Muscle layer of colon (tissue), 2 donors: Measurements from ENCODE around the gene GRIFIN.

Source experiments
- H3K27ac ChIP-seq: one replicate; pipeline ENCODE4 v1.7.0; 2013; ENCODE audit warnings: low read depth, mild to moderate bottlenecking, low read length, moderate library complexity
- H3K27me3 ChIP-seq, 2 donors: one replicate each; pipeline ENCODE4 v1.7.0; 2013; ENCODE audit warnings: low read length in 2 of 2, mild to moderate bottlenecking in 2 of 2; ENCODE audit not compliant: insufficient read depth in 2 of 2, control insufficient read depth in 1 of 2
- H3K36me3 ChIP-seq: one replicate; pipeline ENCODE4 v1.7.0; 2013; ENCODE audit warnings: mild to moderate bottlenecking, low read length; ENCODE audit not compliant: insufficient read depth
- H3K4me1 ChIP-seq: one replicate; pipeline ENCODE4 v1.7.0; 2013; ENCODE audit warnings: mild to moderate bottlenecking, low read length; ENCODE audit not compliant: insufficient read depth
- H3K4me3 ChIP-seq, 2 donors: one replicate each; pipeline ENCODE4 v1.7.0; 2013; ENCODE audit warnings: low read length in 2 of 2, low read depth in 1 of 2, mild to moderate bottlenecking in 1 of 2, moderate library complexity in 1 of 2
- H3K9ac ChIP-seq: one replicate; pipeline ENCODE4 v1.7.0; 2013; ENCODE audit warnings: low read length
- H3K9me3 ChIP-seq: one replicate; pipeline ENCODE4 v1.7.0; 2013; ENCODE audit warnings: mild to moderate bottlenecking, low read length
- donor health status: abdominal sarcoma.
- donor health status: Adenocarcinoma of cecum.

The GRIFIN gene, protein sequence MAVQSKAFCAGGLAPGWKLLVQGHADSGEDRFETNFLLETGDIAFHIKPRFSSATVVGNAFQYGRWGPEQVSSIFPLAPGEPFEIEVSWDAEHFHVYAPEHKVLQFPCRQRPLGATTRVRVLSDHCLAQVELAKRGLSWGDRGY

DNA sequence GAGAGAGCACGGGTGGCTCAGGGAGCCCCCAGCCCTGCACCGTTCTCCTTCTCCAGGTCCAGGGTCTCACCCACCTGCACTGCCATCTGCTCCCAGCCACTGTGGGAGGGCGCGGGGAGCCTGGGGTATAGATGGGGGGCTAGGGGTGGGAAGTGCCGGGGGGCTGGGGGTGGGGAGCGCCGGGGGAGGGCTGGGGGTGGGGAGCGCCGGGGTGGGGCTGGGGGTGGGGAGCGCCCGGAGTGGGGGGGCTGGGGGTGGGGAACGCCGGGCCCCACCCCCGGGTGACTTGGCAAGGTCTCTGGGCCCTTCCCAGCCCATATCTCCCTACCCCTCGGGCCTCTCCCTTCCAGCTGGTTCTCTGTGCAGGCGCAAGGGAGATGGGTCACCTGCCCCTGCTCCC lies at the start of gene GRIFIN:
Gene GRIFIN (minus strand): TSS at position 101 of the 400 bp plus-strand sequence. CDS start 15 bp downstream, at position 86.
- Histone ChIP-seq H3K36me3 (no peaks in the 10 kb centered on the region), H3K4me1 (peaks cover 8% of the 10 kb centered on the region), H3K9me3 (no peaks in the 10 kb centered on the region), H3K27me3 (peaks cover 0 to 39% of the 10 kb centered on the region in 2 donors), H3K4me3 (no peak within 1 kb of the TSS), H3K9ac (no peak within 1 kb of the TSS), H3K27ac (no peak within 1 kb of the TSS)

DNA sequence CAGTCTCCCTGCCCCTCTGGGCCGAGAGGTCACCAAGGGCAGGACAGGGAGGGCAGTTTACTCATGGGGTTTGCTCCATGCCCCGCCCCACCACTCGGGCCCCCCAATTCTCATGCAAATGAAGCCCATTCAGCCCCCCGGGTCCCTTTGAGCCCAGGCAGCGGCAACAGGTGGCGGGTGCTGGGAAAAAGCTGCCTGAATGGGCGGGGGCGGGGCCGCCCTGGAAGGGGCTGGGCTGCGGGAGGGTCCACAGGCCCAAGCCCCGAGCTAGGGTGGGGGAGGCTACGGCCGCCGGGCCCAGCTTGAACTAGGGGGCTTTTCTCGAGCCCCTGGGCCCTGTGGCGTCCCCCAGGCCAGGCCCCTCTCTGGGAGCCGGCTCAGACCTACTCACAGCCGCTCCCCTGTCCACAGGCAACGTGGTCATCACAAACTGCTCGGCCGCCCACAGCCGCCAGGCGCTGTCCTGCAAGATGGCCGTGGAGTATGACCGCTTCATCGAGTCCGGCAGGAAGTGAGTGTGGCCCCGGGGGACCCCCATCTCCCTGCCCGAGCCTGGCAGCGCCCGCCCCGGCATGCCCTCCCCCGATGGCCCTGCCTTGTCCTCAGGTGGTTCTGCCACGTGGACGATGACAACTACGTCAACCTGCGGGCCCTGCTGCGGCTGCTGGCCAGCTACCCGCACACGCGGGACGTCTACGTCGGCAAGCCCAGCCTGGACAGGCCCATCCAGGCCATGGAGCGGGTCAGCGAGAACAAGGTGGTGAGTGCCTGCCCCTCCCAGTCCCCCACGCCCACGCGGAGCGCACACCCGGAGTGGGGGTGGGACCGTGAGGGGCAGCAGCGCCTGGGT lies 48.8 kb upstream of the GRIFIN start:
- Histone ChIP-seq H3K9me3 (no peaks in the 10 kb centered on the region), H3K4me3 (no peak overlapping the region), H3K4me1 (peaks cover 11% of the 10 kb centered on the region), H3K36me3 (no peaks in the 10 kb centered on the region), H3K27me3 (peaks cover 18 to 72% of the 10 kb centered on the region in 2 donors), H3K27ac (no peak overlapping the region), H3K9ac (no peak overlapping the region)

DNA sequence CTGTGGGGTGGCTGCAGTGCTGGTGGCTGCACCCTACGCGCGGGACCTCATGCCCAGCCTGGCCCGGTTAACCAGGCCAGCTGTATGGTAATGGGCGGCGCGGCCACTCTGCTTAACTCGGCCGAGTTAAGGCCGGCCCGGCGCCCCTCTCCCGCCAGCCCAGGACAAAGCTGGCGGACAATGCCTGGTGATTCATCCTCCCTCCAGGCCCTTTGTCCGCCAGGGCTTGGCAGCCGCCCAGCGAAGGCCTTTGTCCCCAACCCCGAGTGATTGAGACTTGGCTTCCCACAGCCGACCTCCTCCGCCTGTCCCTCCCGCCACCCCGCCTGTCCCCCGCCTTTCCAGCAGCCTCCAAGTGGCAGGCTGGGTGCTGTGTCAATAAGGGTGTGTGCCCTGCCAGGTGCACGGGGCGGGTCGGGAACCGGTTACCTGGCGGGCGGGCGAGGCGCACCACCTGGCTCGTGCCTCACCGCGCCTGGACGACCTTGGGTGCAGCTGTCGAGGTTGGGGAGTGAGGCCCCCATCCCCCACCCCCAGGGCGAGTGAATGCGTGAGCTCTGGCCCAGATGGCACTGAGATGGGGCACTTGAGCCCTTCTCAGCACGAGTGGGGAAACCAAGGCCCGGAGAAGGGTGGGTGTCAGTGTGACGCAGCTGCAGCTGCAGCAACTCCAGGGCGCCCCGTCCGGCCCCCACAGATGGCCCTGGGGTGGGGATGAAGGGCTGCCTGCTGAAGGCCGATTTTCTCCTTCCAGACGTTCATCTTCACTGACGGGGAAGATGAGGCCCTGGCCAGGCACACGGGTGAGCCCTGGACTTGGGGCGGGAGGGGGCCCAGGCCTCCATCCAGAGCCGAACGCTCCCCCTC lies 48.0 kb upstream of the GRIFIN start:
- H3K4me3 ChIP-seq = no peak overlapping the region
- H3K36me3 ChIP-seq = no peaks in the 10 kb centered on the region
- H3K9me3 ChIP-seq = no peaks in the 10 kb centered on the region
- peaks cover 11% of the 10 kb centered on the region for H3K4me1 ChIP-seq
- H3K9ac ChIP-seq = no peak overlapping the region
- peaks cover 18 to 65% of the 10 kb centered on the region in 2 donors for H3K27me3 ChIP-seq
- H3K27ac ChIP-seq = no peak overlapping the region

DNA sequence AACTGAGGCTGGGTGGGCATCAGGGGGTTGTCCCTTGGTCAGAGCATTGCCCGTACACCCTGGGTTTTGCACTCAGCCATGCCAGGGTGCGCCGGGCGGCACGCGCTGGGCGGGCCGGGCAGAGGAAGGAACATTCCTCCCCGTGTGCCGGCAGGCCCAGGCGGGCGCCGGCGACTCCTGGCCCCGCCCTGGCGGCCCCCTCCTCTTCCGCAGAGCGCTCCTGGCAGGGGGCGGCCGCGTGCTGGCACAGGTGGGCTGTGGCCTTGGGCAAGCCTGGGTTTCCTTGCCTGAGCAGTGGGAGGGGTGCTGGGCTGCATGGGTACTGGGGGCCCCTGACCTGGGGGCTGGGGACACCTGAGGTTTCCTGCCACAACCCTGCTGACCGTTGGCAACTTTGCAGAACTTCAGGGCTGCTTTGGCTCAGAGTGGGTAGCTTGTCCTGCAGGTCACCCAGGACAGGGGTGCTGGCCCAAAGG lies 47.3 kb upstream of the GRIFIN start:
- no peak overlapping the region for H3K9ac ChIP-seq
- no peaks in the 10 kb centered on the region for H3K36me3 ChIP-seq
- no peak overlapping the region for H3K27ac ChIP-seq
- H3K4me1 ChIP-seq = peaks cover 9% of the 10 kb centered on the region
- peaks cover 18 to 66% of the 10 kb centered on the region in 2 donors for H3K27me3 ChIP-seq
- H3K9me3 ChIP-seq = no peaks in the 10 kb centered on the region
- peak overlapping the region in 1 of 2 donors; percentile 41 for H3K4me3 ChIP-seq

DNA sequence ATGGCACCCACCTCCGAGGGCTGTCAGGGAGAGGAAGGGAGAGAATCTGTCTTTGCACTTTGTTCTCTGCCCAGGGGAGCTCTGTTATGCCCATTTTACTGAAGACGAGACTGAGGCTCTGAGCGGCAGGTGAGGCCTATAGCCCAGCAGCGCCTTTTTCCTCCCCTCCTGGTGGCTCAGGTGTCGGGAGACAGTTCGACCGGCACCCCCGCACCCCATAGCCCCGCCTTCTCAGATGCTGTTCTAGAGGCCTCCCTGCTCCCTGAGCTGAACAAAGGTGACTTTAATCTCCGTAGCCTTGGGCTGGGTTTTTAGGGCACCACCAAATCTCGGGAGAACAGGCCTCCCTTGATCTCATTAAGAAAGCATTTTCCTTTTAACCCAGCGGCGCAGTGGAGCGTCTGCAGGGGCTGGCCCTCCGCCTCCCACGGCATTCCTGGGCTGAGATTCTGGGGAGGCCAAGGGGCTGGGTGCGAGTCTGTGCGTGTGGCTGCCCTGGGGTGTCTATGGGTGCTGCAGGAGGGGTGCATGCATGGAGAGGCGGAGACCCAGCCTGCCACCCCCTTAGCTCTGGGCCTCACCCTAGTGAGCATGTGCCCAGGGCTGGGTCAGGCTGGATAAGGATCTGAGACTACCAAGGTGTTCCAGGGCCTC lies 46.7 kb upstream of the GRIFIN start:
- Histone ChIP-seq H3K27ac (no peak overlapping the region), H3K36me3 (no peaks in the 10 kb centered on the region), H3K9me3 (no peaks in the 10 kb centered on the region), H3K27me3 (peaks cover 18 to 69% of the 10 kb centered on the region in 2 donors), H3K9ac (no peak overlapping the region), H3K4me3 (peak overlapping the region; percentile 21 to 41), H3K4me1 (peaks cover 5% of the 10 kb centered on the region)

DNA sequence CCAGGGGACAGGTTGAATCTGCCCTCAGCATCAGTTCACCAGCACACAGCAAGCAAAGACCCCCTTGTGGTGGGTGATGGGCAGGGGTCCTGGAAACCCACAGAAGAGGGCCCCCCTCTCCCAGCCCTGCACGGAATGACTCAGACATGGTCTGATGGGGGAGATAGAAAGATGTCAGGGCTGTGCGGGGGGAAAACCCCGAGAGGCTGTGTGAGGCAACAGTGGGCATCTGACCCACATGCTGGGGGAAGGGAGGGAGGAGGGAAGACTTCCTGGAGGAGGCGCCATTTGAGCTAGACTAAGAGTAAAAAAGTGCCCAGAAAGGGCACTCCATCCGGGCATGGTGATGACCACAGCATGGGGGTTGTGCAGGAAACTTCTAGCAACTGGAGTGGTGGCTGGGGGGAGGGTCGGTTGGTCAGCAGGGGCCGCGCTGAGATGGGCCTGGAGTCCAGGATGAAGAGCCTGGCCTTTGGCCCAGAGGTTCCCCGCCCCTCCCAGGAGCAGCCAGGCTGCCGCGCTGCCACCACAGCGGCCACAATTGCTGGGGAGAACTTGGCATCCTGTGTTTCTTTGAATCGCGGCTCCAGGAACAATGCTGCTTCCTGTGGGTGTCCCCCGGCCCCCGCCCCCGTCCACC lies 45.9 kb upstream of the GRIFIN start:
- Histone ChIP-seq H3K9ac (no peak overlapping the region), H3K4me1 (peaks cover 5% of the 10 kb centered on the region)

DNA sequence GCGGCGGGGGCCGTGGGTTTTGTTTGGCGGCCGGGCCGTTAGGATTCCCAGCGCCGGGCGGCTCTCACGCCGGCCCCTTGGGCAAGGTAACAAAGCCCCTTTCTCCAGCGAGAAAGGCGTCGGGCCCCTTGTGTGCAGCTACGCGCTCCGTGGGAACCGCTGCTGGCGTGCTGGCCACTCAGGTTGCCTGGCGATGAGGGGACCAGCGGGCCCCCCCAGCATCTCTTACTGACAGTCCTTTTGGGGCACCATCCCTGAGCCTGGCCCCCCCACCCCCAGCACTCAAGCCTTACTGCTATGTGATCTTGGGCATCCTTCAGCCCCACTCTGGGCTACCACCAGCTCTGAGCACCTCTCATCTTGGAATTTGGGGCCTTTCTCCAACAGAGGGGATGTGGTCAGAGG lies 45.1 kb upstream of the GRIFIN start:
- no peak overlapping the region for H3K9ac ChIP-seq

More for the DNA sequence above, 45.9 kb upstream of the GRIFIN start:
- H3K27ac ChIP-seq = no peak overlapping the region
- H3K36me3 ChIP-seq = no peaks in the 10 kb centered on the region
- no peaks in the 10 kb centered on the region for H3K9me3 ChIP-seq
- H3K4me3 ChIP-seq = peak overlapping the region in 1 of 2 donors; percentile 23
- peaks cover 18 to 69% of the 10 kb centered on the region in 2 donors for H3K27me3 ChIP-seq

DNA sequence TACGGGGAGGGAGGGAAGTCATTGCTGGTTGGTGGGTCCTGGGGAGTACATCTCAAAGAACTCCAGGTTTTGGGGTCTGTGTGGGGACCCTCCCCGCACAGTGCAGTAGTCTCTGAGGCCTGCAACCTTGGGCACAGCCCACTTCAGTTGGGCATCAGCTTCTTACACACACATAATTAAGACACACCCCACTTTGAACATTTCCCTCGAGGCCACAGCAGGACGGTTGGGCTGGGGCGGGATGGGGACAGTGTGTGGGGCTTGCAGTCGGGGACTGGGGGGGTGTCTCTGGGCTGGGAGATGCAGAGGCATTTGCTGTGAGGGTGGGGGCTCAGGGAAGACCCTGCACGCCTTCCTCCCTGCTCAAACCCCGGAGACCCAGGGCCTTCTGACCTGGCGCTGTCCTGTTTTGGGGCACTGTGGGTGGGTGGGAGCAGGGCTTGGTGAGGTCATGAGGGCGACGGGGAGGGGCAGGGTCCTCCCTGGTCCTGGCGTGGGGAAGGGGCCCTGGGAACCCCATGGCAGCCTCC lies 44.6 kb upstream of the GRIFIN start:
- Histone ChIP-seq H3K36me3 (no peaks in the 10 kb centered on the region), H3K4me3 (peak overlapping the region in 1 of 2 donors; percentile 60), H3K9ac (no peak overlapping the region), H3K9me3 (no peaks in the 10 kb centered on the region), H3K4me1 (peaks cover 5% of the 10 kb centered on the region), H3K27me3 (peaks cover 18 to 65% of the 10 kb centered on the region in 2 donors), H3K27ac (no peak overlapping the region)

More for the DNA sequence above, 45.1 kb upstream of the GRIFIN start:
- Histone ChIP-seq H3K9me3 (no peaks in the 10 kb centered on the region), H3K36me3 (no peaks in the 10 kb centered on the region), H3K4me3 (peak overlapping the region in 1 of 2 donors; percentile 23), H3K27me3 (peaks cover 18 to 68% of the 10 kb centered on the region in 2 donors), H3K4me1 (peaks cover 5% of the 10 kb centered on the region), H3K27ac (no peak overlapping the region)

DNA sequence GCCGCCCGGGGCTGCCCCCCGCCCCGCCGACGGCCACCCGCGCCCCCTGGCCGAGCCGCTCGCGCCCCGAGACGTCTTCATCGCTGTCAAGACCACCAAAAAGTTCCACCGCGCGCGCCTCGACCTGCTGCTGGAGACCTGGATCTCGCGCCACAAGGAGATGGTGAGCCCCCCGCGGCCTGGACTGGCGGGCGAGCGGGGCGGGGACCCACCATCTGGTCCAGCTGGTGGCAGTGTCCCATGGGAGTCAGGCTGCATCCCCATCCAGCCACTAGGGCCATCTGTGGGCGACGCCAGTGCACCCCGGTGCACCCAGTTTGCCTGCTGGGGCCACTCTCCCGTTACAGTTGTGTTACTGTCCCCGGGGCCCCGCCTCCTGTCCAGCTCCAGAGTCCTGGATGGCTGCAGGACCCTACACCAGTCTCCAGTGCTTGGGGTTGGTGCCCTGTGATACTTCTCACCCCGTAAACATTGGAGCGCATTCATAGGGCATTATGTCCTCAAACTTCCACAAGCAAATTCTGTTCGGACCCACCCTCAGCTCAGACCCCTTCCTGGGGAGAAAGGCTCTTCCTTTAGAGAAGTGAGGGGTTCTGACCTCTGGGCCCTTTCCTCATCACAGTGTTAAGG lies 44.0 kb upstream of the GRIFIN start:
- Histone ChIP-seq H3K4me3 (peak overlapping the region in 1 of 2 donors; percentile 60), H3K27ac (no peak overlapping the region), H3K9ac (no peak overlapping the region), H3K36me3 (no peaks in the 10 kb centered on the region), H3K4me1 (peaks cover 5% of the 10 kb centered on the region), H3K27me3 (peaks cover 18 to 60% of the 10 kb centered on the region in 2 donors), H3K9me3 (no peaks in the 10 kb centered on the region)
